Natural killer cell (primary cell): ENCODE results near the gene WDR35. TPM values are rescaled to one million over a fixed set of nuclear protein-coding genes. Genes with fewer than 3 reads are reported as not detected.
"Not testable (repeated sequence)": the region's sequence is repeated elsewhere in the genome, so short reads cannot be mapped to it uniquely, and the experiment has no call there.

ENCODE experiments used
- ATAC-seq, 3 donors: fragments of 150-1000 bp in 2 of 3; fragments of 200-7000 bp in 1 of 3; cut with Tn5 transposase; 1 replicate in 1 of 3; 2 replicates in 2 of 3; pipeline ENCODE4 v1.10.0; 2021; ENCODE audit warnings: mild to moderate bottlenecking in 2 of 3, moderate library complexity in 2 of 3
- DNase-seq, 2 donors: peaks; one replicate each; pipeline versions ENCODE4 v3.0.0 to v3.0.0-alpha.2; 2013 to 2021; ENCODE audit warnings: mixed read lengths in 1 of 2
- H3K27ac ChIP-seq: one replicate; pipeline ENCODE4 v1.5.1; 2013; ENCODE audit warnings: mild to moderate bottlenecking, low read length
- H3K27me3 ChIP-seq: one replicate; pipeline ENCODE4 v1.6.1; 2013; ENCODE audit warnings: low read length; ENCODE audit not compliant: control insufficient read depth, insufficient read depth
- H3K36me3 ChIP-seq: one replicate; pipeline ENCODE4 v1.6.1; 2013; ENCODE audit warnings: low read length; ENCODE audit not compliant: control insufficient read depth, insufficient read depth
- H3K4me1 ChIP-seq: one replicate; pipeline ENCODE4 v1.6.1; 2013; ENCODE audit warnings: low read length; ENCODE audit not compliant: control insufficient read depth, insufficient read depth
- H3K4me3 ChIP-seq: one replicate; pipeline ENCODE4 v1.5.1; 2013; ENCODE audit warnings: low read length
- H3K9me3 ChIP-seq: one replicate; pipeline ENCODE4 v1.6.1; 2013; ENCODE audit warnings: low read length; ENCODE audit not compliant: control insufficient read depth, insufficient read depth
- H3K27ac Mint-ChIP-seq, 2 donors: one replicate each; pipeline ENCODE4 v1.8.0; 2022; ENCODE audit warnings: mild to moderate bottlenecking in 2 of 2, mixed read lengths in 2 of 2, moderate library complexity in 1 of 2
- H3K27me3 Mint-ChIP-seq, 2 donors: one replicate each; pipeline ENCODE4 v1.8.0; 2022; ENCODE audit warnings: low read depth in 2 of 2, mixed read lengths in 2 of 2
- H3K36me3 Mint-ChIP-seq: one replicate; pipeline ENCODE4 v1.8.0; 2022; ENCODE audit warnings: mixed read lengths
- H3K4me1 Mint-ChIP-seq, 2 donors: one replicate each; pipeline ENCODE4 v1.8.0; 2022; ENCODE audit warnings: mixed read lengths in 2 of 2
- H3K4me3 Mint-ChIP-seq: one replicate; pipeline ENCODE4 v1.8.0; 2022; ENCODE audit warnings: mild to moderate bottlenecking, moderate library complexity, mixed read lengths
- H3K9me3 Mint-ChIP-seq, 2 donors: one replicate each; pipeline ENCODE4 v1.8.0; 2022; ENCODE audit warnings: mixed read lengths in 2 of 2
- WGBS: methylation state at CpG from one replicate; pipeline ENCODE4 v1.1.7; 2013; ENCODE audit warnings: missing lambda C conversion rate; ENCODE audit not compliant: insufficient coverage; 5-methylcytosine and 5-hydroxymethylcytosine counted together
- intact Hi-C: fragments of 100-400 bp; cut with micrococcal nuclease; formaldehyde crosslinking; loops from one replicate; pipeline ENCODE4 v1.14.2; 2022
- total RNA-seq, 4 donors: library from RNA; stranded (reverse); fragments of 120-200 nt in 1 of 4; gene quantifications; one replicate each; pipeline versions ENCODE4 v1.2.3 to v1.2.4, GENCODE V29; 2013 to 2022
- TF ChIP-seq, protein P1 (sequence below): fragments of 200-600 bp; IDR thresholded peaks from one replicate; pipeline ENCODE4 v1.8.0; 2022; ENCODE audit warnings: antibody characterized with exemption

The WDR35 gene
- total RNA-seq, 3 donors from 2014 or later (not counting 1 experiment from before 2014, with no cell fraction given) = 5.8 to 8.3 (median 7.7) TPM

DNA sequence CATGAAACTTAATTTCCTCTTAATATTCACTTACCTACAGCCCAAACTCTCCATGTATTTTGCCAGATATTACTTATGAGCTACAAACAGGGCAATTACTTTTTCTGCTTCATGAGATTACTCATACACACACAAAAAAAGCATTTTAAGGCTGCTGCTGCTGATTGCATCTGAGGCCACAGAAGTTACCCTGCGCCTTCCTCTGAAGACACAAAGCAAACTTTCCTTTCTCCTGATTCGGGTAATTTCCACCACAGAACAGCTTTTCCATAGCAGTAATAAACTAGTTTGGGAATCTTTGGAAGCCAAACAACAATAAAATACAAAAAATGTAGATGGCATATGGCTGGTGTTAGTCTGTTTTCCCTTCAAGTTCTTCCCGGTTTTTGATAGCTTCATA lies 94.4 kb downstream of the WDR35 start:
- intact Hi-C loops = no loop called here
- DNase-seq (no peak), ATAC-seq (no peak)
- no peak overlapping the region for H3K4me3 Mint-ChIP-seq
- Histone ChIP-seq H3K27ac (no peak overlapping the region), H3K9me3 (no peaks in the 10 kb centered on the region), H3K4me3 (no peak overlapping the region), H3K4me1 (peaks cover 8% of the 10 kb centered on the region), H3K36me3 (peaks cover 4% of the 10 kb centered on the region), H3K27me3 (no peaks in the 10 kb centered on the region)
- TF ChIP-seq, protein P1, sequence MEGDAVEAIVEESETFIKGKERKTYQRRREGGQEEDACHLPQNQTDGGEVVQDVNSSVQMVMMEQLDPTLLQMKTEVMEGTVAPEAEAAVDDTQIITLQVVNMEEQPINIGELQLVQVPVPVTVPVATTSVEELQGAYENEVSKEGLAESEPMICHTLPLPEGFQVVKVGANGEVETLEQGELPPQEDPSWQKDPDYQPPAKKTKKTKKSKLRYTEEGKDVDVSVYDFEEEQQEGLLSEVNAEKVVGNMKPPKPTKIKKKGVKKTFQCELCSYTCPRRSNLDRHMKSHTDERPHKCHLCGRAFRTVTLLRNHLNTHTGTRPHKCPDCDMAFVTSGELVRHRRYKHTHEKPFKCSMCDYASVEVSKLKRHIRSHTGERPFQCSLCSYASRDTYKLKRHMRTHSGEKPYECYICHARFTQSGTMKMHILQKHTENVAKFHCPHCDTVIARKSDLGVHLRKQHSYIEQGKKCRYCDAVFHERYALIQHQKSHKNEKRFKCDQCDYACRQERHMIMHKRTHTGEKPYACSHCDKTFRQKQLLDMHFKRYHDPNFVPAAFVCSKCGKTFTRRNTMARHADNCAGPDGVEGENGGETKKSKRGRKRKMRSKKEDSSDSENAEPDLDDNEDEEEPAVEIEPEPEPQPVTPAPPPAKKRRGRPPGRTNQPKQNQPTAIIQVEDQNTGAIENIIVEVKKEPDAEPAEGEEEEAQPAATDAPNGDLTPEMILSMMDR = no peak
- H3K27ac Mint-ChIP-seq = no peak overlapping the region
- no peaks in the 10 kb centered on the region for H3K27me3 Mint-ChIP-seq
- peaks cover 34 to 37% of the 10 kb centered on the region in 2 donors for H3K4me1 Mint-ChIP-seq
- H3K9me3 Mint-ChIP-seq = no peaks in the 10 kb centered on the region
- WGBS = 82% methylated on average over 3 of the region's 3 CpGs
- no peaks in the 10 kb centered on the region for H3K36me3 Mint-ChIP-seq

DNA sequence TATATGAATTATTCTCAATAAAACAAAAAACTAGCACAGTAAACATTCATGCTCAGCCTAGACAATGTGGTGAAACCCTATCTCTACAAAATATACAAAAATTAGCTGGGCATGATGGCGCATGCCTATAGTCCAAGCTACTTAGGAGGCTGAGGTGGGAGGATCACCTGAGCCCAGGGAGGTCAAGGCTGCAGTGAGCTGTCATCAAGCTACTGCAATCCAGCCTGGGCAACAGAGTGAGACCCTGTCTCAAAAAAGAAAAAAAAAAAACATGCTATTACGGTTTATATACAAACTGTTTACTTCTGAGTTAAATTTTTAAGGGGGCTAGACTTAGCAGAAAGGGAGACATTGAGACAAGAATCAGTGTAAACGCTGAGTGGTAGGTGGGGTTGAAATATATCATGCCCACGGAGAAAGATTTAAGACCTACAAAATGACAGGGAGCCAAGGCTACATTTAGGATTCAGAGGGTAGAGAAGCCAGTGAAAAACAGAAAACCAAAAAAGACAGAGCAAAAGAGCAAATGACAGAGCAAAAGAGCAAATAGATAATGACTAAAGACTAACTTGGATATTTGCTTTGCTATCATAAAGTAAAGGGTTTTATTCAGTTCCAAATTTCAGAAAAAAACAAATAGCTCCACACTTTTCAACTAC lies 95.6 kb downstream of the WDR35 start:
- 97% methylated on average over 4 of the region's 4 CpGs for WGBS

DNA sequence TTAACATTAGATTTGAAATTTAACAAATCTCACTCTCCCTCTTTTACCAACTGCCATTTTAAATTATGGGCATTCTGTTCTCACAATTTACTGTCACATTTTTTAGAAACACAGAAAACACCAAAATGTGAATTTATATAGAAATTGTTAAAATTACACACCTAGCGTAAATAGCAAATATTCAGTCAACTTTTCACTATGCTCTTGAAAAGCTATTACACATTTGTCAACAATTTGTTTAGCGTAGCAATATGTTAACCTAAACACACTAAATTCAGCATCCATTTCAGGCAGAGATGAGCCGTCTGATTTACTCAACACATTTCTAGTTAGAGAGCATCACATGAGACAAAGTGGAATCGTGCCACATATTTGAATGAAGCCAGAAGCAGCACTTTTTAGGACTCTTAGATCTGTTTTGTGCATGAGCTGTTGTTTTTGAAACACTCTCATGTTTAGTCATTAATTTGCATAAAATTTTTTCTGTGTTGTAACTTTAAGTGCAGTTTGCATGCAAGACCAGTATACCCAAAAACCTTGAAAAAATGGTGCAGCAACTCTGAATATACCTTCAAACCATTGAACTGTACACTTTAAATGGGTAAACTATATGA lies 96.3 kb downstream of the WDR35 start:
- H3K4me3 Mint-ChIP-seq = no peak overlapping the region
- TF ChIP-seq, protein P1 = no peak
- 96% methylated on average over 4 of the region's 4 CpGs for WGBS
- peaks cover 4% of the 10 kb centered on the region for H3K36me3 ChIP-seq
- ATAC-seq = no peak
- H3K27me3 Mint-ChIP-seq = no peaks in the 10 kb centered on the region
- H3K9me3 Mint-ChIP-seq = no peaks in the 10 kb centered on the region
- intact Hi-C loops = no loop called here
- no peak overlapping the region for H3K4me3 ChIP-seq
- no peaks in the 10 kb centered on the region for H3K36me3 Mint-ChIP-seq
- no peaks in the 10 kb centered on the region for H3K9me3 ChIP-seq
- DNase-seq = no peak
- H3K4me1 Mint-ChIP-seq = peaks cover 29 to 30% of the 10 kb centered on the region in 2 donors
- H3K27me3 ChIP-seq = no peaks in the 10 kb centered on the region
- H3K27ac ChIP-seq = no peak overlapping the region
- H3K27ac Mint-ChIP-seq = peak overlapping the region in 1 of 2 donors; percentile 39
- H3K4me1 ChIP-seq = peaks cover 4% of the 10 kb centered on the region

More for the DNA sequence above, 95.6 kb downstream of the WDR35 start:
- H3K27me3 ChIP-seq = no peaks in the 10 kb centered on the region
- Mint-ChIP-seq H3K9me3 (no peaks in the 10 kb centered on the region), H3K36me3 (no peaks in the 10 kb centered on the region), H3K27ac (no peak overlapping the region), H3K27me3 (no peaks in the 10 kb centered on the region), H3K4me3 (no peak overlapping the region), H3K4me1 (peaks cover 29 to 30% of the 10 kb centered on the region in 2 donors)
- no peak overlapping the region for H3K27ac ChIP-seq
- no peak for ATAC-seq
- no peak overlapping the region for H3K4me3 ChIP-seq
- TF ChIP-seq, protein P1 = no peak
- peaks cover 6% of the 10 kb centered on the region for H3K4me1 ChIP-seq
- intact Hi-C loops = no loop called here
- H3K9me3 ChIP-seq = no peaks in the 10 kb centered on the region
- H3K36me3 ChIP-seq = peaks cover 4% of the 10 kb centered on the region
- no peak for DNase-seq

DNA sequence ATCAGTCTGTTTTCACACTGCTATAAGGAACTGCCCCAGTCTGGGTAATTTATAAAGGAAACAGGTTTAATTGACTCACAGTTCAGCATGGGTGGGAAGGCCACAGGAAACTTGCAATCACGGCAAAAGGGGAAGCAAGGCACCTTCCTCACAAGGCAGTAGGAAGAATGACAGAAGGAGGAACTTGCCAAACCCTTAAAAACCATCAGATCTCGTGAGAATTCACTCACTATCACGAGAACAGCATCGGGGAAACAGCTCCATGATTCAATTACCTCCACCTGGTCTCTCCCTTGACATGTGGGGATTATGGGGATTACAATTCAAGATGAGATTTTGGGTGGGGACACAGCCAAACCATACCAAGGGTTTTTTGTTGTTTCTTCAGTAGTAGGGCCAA lies 97.9 kb downstream of the WDR35 start:
- H3K27me3 Mint-ChIP-seq, H3K36me3 ChIP-seq, H3K27me3 ChIP-seq, H3K9me3 ChIP-seq, H3K4me3 Mint-ChIP-seq, H3K4me1 ChIP-seq, H3K9me3 Mint-ChIP-seq, H3K4me3 ChIP-seq, H3K27ac ChIP-seq, intact Hi-C loops, DNase-seq, H3K36me3 Mint-ChIP-seq: not testable (repeated sequence)
- Mint-ChIP-seq H3K4me1 (peaks cover 18 to 19% of the 10 kb centered on the region in 2 donors), H3K27ac (peak overlapping the region in 1 of 2 donors; percentile 82)
- 7% methylated on average over 2 of the region's 4 CpGs for WGBS
- peak in 1 of 3 donors; percentile 44 for ATAC-seq
